Mononuclear cell (primary cell): Measurements from ENCODE around the gene SCART1. TPM values are rescaled to one million over a fixed set of nuclear protein-coding genes. Genes with fewer than 3 reads are reported as not detected.
"Not testable (repeated sequence)": the region's sequence is repeated elsewhere in the genome, so short reads cannot be mapped to it uniquely, and the experiment has no call there.

Experiments used
- H3K27me3 ChIP-seq: 2 replicates; pipeline ENCODE4 v1.6.0; 2011; ENCODE audit warnings: low read length, control low read depth; ENCODE audit not compliant: insufficient read depth
- H3K4me1 ChIP-seq: 2 replicates; pipeline ENCODE4 v1.5.1; 2011; ENCODE audit warnings: mild to moderate bottlenecking, low read length, control low read depth; ENCODE audit not compliant: insufficient read depth
- H3K4me3 ChIP-seq: 2 replicates; pipeline ENCODE4 v1.5.1; 2011; ENCODE audit warnings: mild to moderate bottlenecking, low read length, moderate library complexity
- H3K9me3 ChIP-seq: 2 replicates; pipeline ENCODE4 v1.5.1; 2011; ENCODE audit warnings: low read depth, mild to moderate bottlenecking, control low read depth, low read length
- total RNA-seq: library from RNA; depleted of rRNA; stranded (reverse); fragments of >200 nt; gene quantifications from one replicate; pipeline ENCODE4 v1.2.3, GENCODE V29; 2012

SCART1 gene
- 1.5 TPM for total RNA-seq

- H3K9me3 ChIP-seq, result peaks cover 9% of the 10 kb centered on the region
- H3K27me3 ChIP-seq, result no peaks in the 10 kb centered on the region
- H3K4me1 ChIP-seq, result no peaks in the 10 kb centered on the region
- no peak within 1 kb of the TSS for H3K4me3 ChIP-seq
Measured at GRCh38 chr10:133453516-133454203, at the start of gene SCART1. Gene SCART1 (plus strand): TSS chr10:133453945. CDS start chr10:133453998, 53 bp downstream.

- no peak overlapping the region for H3K4me3 ChIP-seq
Measured at GRCh38 chr10:133405272-133405671, 48.5 kb upstream of the SCART1 start.

DNA sequence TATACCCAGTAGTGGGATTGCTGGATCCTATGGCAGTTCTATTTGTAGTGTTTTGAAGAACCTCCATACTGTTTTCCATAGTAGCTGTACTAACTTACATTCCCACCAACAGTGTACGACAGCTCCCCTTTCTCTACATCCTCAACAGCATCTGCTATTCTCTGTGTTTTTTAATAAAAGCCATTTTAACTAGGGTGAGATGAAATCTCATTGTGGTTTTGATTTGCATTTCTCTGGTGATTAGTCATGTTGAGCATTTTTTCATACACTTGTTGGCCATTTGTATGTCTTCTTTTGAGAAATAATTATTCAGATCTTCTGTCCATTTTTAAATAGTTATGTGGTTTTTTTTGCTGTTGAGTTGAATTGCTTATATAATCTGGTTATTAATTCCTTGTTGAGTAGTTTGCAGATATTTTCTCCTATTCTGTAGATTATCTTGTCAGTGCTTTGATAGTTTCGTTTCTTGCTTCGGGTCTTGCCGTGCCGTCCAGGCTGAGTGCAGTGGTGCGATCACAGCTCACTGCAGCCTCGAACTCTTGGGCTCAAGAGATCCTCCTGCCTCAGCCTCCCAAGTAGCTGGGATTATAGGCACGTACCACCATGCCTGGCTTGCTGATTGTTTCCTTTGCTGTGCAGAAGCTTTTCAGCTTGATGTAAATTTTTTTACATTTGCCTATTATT lies 47.8 kb upstream of the SCART1 start:
- H3K9me3 ChIP-seq, result peaks cover 8% of the 10 kb centered on the region
- no peaks in the 10 kb centered on the region for H3K27me3 ChIP-seq
- H3K4me3 ChIP-seq, result no peak overlapping the region
- peaks cover 6% of the 10 kb centered on the region for H3K4me1 ChIP-seq

More at GRCh38 chr10:133405272-133405671, 48.5 kb upstream of the SCART1 start:
- no peaks in the 10 kb centered on the region for H3K27me3 ChIP-seq
- peaks cover 12% of the 10 kb centered on the region for H3K4me1 ChIP-seq
- peaks cover under 1% of the 10 kb centered on the region for H3K9me3 ChIP-seq

- Histone ChIP-seq H3K4me1 (no peaks in the 10 kb centered on the region), H3K4me3 (no peak overlapping the region), H3K9me3 (peaks cover 28% of the 10 kb centered on the region), H3K27me3 (no peaks in the 10 kb centered on the region)
Measured at GRCh38 chr10:133411523-133412380, 42.0 kb upstream of the SCART1 start.

- H3K4me3 ChIP-seq, result no peak overlapping the region
- no peaks in the 10 kb centered on the region for H3K4me1 ChIP-seq
- H3K9me3 ChIP-seq, result peaks cover 28% of the 10 kb centered on the region
- no peaks in the 10 kb centered on the region for H3K27me3 ChIP-seq
Measured at GRCh38 chr10:133412381-133412711, 41.4 kb upstream of the SCART1 start.

DNA sequence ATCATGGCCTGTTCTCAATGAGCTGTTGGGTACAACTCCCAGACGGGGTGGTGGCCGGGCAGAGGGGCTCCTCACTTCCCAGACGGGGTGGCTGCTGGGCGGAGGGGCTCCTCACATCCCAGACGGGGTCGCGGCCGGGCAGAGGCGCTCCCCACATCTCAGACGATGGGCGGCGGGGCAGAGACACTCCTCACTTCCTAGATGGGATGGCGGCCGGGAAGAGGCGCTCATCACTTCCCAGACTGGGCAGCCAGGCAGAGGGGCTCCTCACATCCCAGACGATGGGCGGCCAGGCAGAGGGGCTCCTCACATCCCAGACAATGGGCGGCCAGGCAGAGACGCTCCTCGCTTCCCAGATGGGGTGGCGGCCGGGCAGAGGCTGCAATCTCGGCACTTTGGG lies 39.3 kb upstream of the SCART1 start:
- H3K4me3 ChIP-seq, H3K27me3 ChIP-seq, H3K4me1 ChIP-seq: not testable (repeated sequence)
- H3K9me3 ChIP-seq, result peaks cover 28% of the 10 kb centered on the region

DNA sequence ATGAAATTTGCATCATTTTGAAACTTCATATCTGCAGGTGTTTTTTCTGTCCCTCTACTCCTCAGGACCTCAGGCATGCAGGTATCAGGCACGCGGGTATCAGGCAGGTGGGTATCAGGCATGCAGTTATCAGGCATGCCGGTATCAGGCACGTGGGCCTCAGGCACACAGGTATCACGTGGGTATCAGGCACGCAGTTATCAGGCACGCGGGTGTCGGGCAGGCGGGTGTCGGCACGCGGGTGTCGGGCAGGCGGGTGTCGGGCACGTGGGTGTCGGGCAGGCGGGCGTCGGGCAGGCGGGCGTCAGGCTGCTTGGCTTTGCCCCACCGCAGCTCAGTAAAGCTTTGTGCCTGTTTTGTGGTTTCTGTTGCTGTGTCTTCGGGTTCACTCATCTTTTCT lies 38.0 kb upstream of the SCART1 start:
- Histone ChIP-seq H3K4me3 (no peak overlapping the region), H3K4me1 (no peaks in the 10 kb centered on the region), H3K9me3 (peaks cover 22% of the 10 kb centered on the region), H3K27me3 (no peaks in the 10 kb centered on the region)

GRCh38 chr10:133418289-133418993 lies 35.3 kb upstream of the SCART1 start:
- no peak overlapping the region for H3K4me3 ChIP-seq
- peaks cover 3% of the 10 kb centered on the region for H3K27me3 ChIP-seq
- no peaks in the 10 kb centered on the region for H3K9me3 ChIP-seq
- no peaks in the 10 kb centered on the region for H3K4me1 ChIP-seq

DNA sequence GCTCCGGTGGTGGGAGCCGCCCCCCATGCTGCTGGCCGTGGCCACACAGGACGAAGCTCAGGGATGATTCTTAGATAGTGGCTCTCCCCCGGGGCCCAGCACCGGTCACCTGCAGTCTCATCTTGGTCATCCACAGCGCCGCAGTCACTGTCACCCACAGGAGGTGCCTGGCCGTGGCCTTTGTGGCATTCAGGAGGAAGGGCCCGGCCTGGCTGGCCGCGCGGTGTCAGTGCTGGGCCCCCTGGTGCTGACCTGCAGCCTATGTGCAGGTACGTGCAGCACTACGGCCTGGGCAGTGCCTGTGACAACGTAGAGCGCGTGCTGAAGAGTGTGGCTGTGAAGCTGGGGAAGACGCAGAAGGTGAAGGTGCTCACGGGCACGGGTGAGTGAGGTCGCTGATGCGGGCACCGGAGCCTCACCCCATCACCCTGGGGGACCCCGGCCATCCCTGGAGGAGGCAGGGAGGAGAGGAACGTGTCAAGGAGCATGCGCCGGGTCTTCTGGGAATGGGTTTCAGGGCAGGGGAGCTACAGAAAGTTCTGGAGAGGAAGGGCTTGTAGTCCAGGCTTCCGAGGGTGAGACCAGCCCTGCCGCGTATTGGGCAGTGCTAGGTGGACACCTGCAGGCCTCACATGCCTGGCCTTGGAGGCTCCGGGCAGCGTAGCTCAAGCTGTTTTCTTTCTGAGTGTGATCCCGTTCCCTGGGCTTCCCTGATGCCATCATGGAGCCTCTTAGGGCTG lies 34.4 kb upstream of the SCART1 start:
- no peak overlapping the region for H3K4me3 ChIP-seq
- H3K4me1 ChIP-seq, result no peaks in the 10 kb centered on the region
- H3K9me3 ChIP-seq, result no peaks in the 10 kb centered on the region
- H3K27me3 ChIP-seq, result peaks cover 3% of the 10 kb centered on the region

GRCh38 chr10:133420028-133420427 lies 33.7 kb upstream of the SCART1 start:
- Histone ChIP-seq H3K27me3 (peaks cover 3% of the 10 kb centered on the region), H3K4me3 (no peak overlapping the region), H3K4me1 (no peaks in the 10 kb centered on the region), H3K9me3 (no peaks in the 10 kb centered on the region)

- Histone ChIP-seq H3K9me3 (no peaks in the 10 kb centered on the region), H3K4me1 (no peaks in the 10 kb centered on the region), H3K27me3 (peaks cover 3% of the 10 kb centered on the region), H3K4me3 (no peak overlapping the region)
Measured at GRCh38 chr10:133420579-133420978, 33.2 kb upstream of the SCART1 start.

DNA sequence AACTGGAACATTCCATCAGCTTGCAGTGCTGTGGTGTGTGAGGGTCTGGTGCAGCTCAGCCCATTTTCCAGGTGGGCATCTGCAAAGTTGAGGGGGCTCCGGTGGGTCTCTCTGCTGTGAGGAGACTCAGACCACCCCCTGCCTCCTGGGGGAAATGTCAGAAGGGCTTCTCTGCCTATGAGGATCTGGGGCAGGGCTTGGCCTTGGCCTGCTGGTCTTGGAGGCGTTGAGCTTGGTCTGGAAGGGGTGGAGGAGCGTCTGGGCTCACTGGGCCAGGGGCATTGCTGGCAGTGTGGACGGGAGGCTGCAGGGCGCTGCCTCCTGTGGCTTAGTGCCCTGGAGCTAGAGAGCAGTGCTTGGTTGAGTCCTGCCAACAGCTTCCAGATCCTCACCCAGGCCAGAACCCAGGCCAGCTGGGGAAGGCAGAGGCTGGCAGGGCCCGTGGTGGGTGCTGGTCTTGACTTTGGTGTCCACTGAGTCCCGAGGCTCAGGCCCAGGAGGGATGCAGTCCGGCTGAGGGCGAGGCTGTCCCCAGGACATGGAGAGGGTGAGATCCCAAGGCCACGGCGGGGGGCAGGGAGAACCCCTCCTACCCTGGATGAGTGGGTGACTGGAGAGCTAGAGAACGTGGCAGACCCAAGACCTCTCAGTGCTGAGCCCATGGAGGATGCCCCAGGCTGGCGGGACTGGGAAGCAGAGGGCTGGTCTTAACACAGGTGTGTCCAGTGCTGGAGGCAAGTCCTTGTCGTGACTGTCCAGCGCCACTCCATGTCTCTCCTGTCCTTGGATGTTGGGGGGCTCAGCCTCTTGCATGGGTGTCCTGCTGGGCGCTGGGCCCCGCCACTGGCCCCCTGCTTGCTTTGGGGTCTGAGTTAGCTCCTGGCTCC lies 32.2 kb upstream of the SCART1 start:
- H3K27me3 ChIP-seq, result peaks cover 3% of the 10 kb centered on the region
- no peaks in the 10 kb centered on the region for H3K9me3 ChIP-seq
- no peak overlapping the region for H3K4me3 ChIP-seq
- H3K4me1 ChIP-seq, result no peaks in the 10 kb centered on the region

DNA sequence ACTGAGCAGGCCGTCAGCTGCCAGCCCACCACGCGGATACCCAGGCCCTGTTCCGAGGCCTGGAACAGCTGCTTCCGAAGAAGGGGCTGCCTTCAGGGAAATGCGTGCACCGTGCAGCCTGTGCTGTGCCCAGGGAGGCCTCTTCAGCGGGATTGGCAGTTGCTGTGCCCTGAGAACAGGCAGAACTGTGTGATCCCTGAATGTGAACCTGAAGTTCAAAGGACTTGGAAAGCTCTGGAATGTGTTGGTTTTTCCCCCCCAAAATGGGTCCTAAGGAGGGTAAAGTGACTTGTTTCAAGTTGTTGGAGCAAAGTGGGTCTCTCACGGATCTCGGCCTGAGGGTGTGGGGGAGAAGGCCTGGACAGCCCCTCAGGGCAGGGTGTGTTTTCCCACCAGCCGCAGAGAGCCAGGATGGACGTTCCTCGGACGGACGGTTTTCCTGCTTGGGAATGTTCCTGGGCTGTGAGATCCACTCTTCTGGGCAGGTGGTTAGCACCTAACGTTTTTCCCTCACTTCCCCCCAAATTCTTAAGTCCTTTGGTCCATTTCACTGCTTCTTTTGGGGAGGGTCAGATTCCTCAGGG lies 31.4 kb upstream of the SCART1 start:
- peaks cover 3% of the 10 kb centered on the region for H3K27me3 ChIP-seq
- H3K9me3 ChIP-seq, result no peaks in the 10 kb centered on the region
- no peaks in the 10 kb centered on the region for H3K4me1 ChIP-seq
- no peak overlapping the region for H3K4me3 ChIP-seq
